Natural killer cell (primary cell): Measurements from ENCODE around the gene IGF2BP2. TPM values are rescaled to one million over a fixed set of nuclear protein-coding genes. Genes with fewer than 3 reads are reported as not detected.
"Not testable (repeated sequence)": the region's sequence is repeated elsewhere in the genome, so short reads cannot be mapped to it uniquely, and the experiment has no call there.

Source experiments
- ATAC-seq, 3 donors: fragments of 150-1000 bp in 2 of 3; fragments of 200-7000 bp in 1 of 3; cut with Tn5 transposase; 1 replicate in 1 of 3; 2 replicates in 2 of 3; pipeline ENCODE4 v1.10.0; 2021; ENCODE audit warnings: mild to moderate bottlenecking in 2 of 3, moderate library complexity in 2 of 3
- DNase-seq, 2 donors: peaks; one replicate each; pipeline versions ENCODE4 v3.0.0 to v3.0.0-alpha.2; 2013 to 2021; ENCODE audit warnings: mixed read lengths in 1 of 2
- H3K27ac ChIP-seq: one replicate; pipeline ENCODE4 v1.5.1; 2013; ENCODE audit warnings: mild to moderate bottlenecking, low read length
- H3K27me3 ChIP-seq: one replicate; pipeline ENCODE4 v1.6.1; 2013; ENCODE audit warnings: low read length; ENCODE audit not compliant: control insufficient read depth, insufficient read depth
- H3K36me3 ChIP-seq: one replicate; pipeline ENCODE4 v1.6.1; 2013; ENCODE audit warnings: low read length; ENCODE audit not compliant: control insufficient read depth, insufficient read depth
- H3K4me1 ChIP-seq: one replicate; pipeline ENCODE4 v1.6.1; 2013; ENCODE audit warnings: low read length; ENCODE audit not compliant: control insufficient read depth, insufficient read depth
- H3K4me3 ChIP-seq: one replicate; pipeline ENCODE4 v1.5.1; 2013; ENCODE audit warnings: low read length
- H3K9me3 ChIP-seq: one replicate; pipeline ENCODE4 v1.6.1; 2013; ENCODE audit warnings: low read length; ENCODE audit not compliant: control insufficient read depth, insufficient read depth
- H3K27ac Mint-ChIP-seq, 2 donors: one replicate each; pipeline ENCODE4 v1.8.0; 2022; ENCODE audit warnings: mild to moderate bottlenecking in 2 of 2, mixed read lengths in 2 of 2, moderate library complexity in 1 of 2
- H3K27me3 Mint-ChIP-seq, 2 donors: one replicate each; pipeline ENCODE4 v1.8.0; 2022; ENCODE audit warnings: low read depth in 2 of 2, mixed read lengths in 2 of 2
- H3K36me3 Mint-ChIP-seq: one replicate; pipeline ENCODE4 v1.8.0; 2022; ENCODE audit warnings: mixed read lengths
- H3K4me1 Mint-ChIP-seq, 2 donors: one replicate each; pipeline ENCODE4 v1.8.0; 2022; ENCODE audit warnings: mixed read lengths in 2 of 2
- H3K4me3 Mint-ChIP-seq: one replicate; pipeline ENCODE4 v1.8.0; 2022; ENCODE audit warnings: mild to moderate bottlenecking, moderate library complexity, mixed read lengths
- H3K9me3 Mint-ChIP-seq, 2 donors: one replicate each; pipeline ENCODE4 v1.8.0; 2022; ENCODE audit warnings: mixed read lengths in 2 of 2
- CTCF ChIP-seq: fragments of 200-600 bp; IDR thresholded peaks from one replicate; pipeline ENCODE4 v1.8.0; 2022; ENCODE audit warnings: antibody characterized with exemption
- WGBS: methylation state at CpG from one replicate; pipeline ENCODE4 v1.1.7; 2013; ENCODE audit warnings: missing lambda C conversion rate; ENCODE audit not compliant: insufficient coverage; 5-methylcytosine and 5-hydroxymethylcytosine counted together
- intact Hi-C: fragments of 100-400 bp; cut with micrococcal nuclease; formaldehyde crosslinking; loops from one replicate; pipeline ENCODE4 v1.14.2; 2022
- total RNA-seq, 4 donors: library from RNA; stranded (reverse); fragments of 120-200 nt in 1 of 4; gene quantifications; one replicate each; pipeline versions ENCODE4 v1.2.3 to v1.2.4, GENCODE V29; 2013 to 2022

Gene IGF2BP2
- total RNA-seq, 3 donors from 2014 or later (not counting 1 experiment from before 2014, with no cell fraction given) = 4.2 to 16.8 (median 8.8) TPM

DNA sequence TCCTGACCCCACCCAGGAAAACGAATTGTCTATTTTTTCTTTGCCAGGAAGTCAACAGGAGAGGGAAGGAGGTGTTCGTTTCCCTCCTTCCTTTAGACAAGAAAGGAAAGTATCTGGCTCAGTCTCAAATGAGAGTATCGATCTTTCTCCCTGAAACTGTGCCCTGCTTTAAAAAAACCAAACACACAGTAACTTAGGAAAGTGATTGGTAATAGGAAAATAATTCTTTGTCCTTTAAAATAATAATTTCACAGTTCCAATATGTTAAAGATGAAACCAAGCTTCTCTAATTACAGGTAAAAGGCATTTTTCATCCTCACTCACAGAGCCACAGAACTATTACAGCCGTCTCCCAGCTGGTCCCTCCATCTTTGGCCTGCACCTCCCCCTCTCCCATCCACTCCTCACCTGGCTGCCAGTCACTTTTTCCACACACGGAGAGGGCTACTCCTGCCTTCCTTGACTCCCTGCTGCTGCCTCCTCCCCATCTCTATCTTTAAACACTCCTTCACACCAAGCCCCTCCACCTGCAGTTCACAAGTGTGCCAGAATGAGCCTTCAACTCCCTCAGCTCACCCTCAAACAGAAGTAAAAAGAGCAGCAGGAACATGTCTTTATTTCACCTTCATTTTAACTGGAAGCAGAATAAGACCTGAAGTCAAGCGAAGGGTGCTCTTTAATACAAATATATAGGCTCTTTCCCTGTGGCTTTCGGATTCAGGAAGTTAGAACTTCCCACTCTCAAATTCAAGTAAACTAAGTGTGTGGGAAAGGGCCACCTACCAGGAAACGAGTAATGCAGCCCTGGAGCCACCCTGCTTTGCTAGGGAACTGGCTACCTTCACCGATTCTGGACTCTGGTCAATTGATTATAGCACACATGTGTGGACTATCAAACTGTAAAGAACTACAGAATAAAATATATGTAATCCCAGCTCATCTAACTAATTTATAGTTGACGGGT lies 122.3 kb downstream of the IGF2BP2 start:
- Mint-ChIP-seq H3K4me3 (no peak overlapping the region), H3K27ac (no peak overlapping the region), H3K9me3 (no peaks in the 10 kb centered on the region), H3K27me3 (peaks cover 0 to 3% of the 10 kb centered on the region in 2 donors), H3K36me3 (no peaks in the 10 kb centered on the region), H3K4me1 (peaks cover 0 to 6% of the 10 kb centered on the region in 2 donors)
- Histone ChIP-seq H3K36me3 (no peaks in the 10 kb centered on the region), H3K27me3 (no peaks in the 10 kb centered on the region), H3K4me3 (no peak overlapping the region), H3K27ac (no peak overlapping the region), H3K4me1 (no peaks in the 10 kb centered on the region), H3K9me3 (no peaks in the 10 kb centered on the region)
- WGBS = 62% methylated on average over 6 of the region's 10 CpGs
- TF ChIP-seq CTCF = no peak
- intact Hi-C loops = no loop called here
- DNase-seq (no peak), ATAC-seq (no peak)

GRCh38 chr3:185701611-185702261 lies 123.1 kb downstream of the IGF2BP2 start:
- 91% methylated on average over 10 of the region's 10 CpGs for WGBS
- H3K4me3 ChIP-seq = no peak overlapping the region
- no peaks in the 10 kb centered on the region for H3K36me3 ChIP-seq
- Mint-ChIP-seq H3K27ac (no peak overlapping the region), H3K27me3 (peaks cover 0 to 3% of the 10 kb centered on the region in 2 donors), H3K4me1 (peaks cover 0 to 6% of the 10 kb centered on the region in 2 donors), H3K36me3 (no peaks in the 10 kb centered on the region), H3K9me3 (no peaks in the 10 kb centered on the region), H3K4me3 (no peak overlapping the region)
- H3K9me3 ChIP-seq = no peaks in the 10 kb centered on the region
- no peak overlapping the region for H3K27ac ChIP-seq
- no peaks in the 10 kb centered on the region for H3K27me3 ChIP-seq
- no peak for DNase-seq
- ATAC-seq = no peak
- intact Hi-C loops = no loop called here
- TF ChIP-seq CTCF = no peak
- no peaks in the 10 kb centered on the region for H3K4me1 ChIP-seq

DNA sequence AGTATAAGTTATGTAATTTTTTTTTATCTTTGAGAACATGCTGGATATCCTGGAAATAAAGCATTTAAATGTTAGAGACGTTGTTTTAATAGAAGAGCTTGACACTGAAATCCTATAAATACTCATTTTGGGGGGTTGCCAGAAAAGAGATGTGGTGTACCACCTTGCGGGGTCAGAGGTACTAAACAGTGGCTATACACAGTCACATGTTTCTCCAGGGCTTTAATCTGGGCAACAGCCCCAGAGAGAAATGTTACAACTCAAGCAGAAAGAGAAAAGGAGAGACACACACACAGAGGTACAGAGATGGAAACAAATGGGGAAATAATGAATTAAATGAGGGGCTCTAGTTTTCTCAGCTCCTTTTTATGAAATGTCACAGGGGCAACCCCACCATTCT lies 124.9 kb downstream of the IGF2BP2 start:
- ATAC-seq = no peak
- H3K27me3 Mint-ChIP-seq = peaks cover 0 to 3% of the 10 kb centered on the region in 2 donors
- 33% methylated on average over 1 of the region's 2 CpGs for WGBS
- no peak overlapping the region for H3K27ac ChIP-seq
- no peaks in the 10 kb centered on the region for H3K9me3 Mint-ChIP-seq
- no peaks in the 10 kb centered on the region for H3K36me3 ChIP-seq
- peaks cover 0 to 6% of the 10 kb centered on the region in 2 donors for H3K4me1 Mint-ChIP-seq
- no peak overlapping the region for H3K4me3 ChIP-seq
- no peak for DNase-seq
- no peak overlapping the region for H3K27ac Mint-ChIP-seq
- H3K36me3 Mint-ChIP-seq = no peaks in the 10 kb centered on the region
- no peaks in the 10 kb centered on the region for H3K9me3 ChIP-seq
- no peak overlapping the region for H3K4me3 Mint-ChIP-seq
- no peaks in the 10 kb centered on the region for H3K4me1 ChIP-seq
- intact Hi-C loops = no loop called here
- H3K27me3 ChIP-seq = no peaks in the 10 kb centered on the region
- no peak for TF ChIP-seq CTCF

DNA sequence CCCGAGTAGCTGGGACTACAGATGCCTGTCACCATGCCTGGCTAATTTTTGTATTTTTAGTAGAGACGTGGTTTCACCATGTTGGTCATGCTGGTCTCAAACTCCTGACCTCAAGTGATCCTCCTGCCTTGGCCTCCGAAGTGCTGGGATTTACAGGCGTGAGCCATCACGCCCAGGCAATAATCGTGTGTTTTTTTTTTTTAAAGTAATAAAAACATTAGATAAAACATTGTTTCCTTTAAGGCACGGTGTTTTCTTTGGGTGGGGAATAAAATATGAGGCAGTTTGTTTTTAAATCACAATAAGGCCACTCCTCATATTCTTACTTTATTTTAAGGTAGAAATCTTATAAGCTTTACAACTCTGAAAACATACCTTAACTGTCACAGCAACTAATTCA lies 127.6 kb downstream of the IGF2BP2 start:
- DNase-seq, H3K4me3 ChIP-seq, intact Hi-C loops, H3K36me3 ChIP-seq, H3K27me3 Mint-ChIP-seq, H3K27me3 ChIP-seq, H3K4me1 Mint-ChIP-seq, H3K4me3 Mint-ChIP-seq, H3K27ac Mint-ChIP-seq, H3K36me3 Mint-ChIP-seq, H3K9me3 ChIP-seq, H3K4me1 ChIP-seq, ATAC-seq, H3K27ac ChIP-seq, H3K9me3 Mint-ChIP-seq: not testable (repeated sequence)
- 73% methylated on average over 2 of the region's 7 CpGs for WGBS
